NCI-H1417 treated with DMSO at 0.1 percent for 48 hours (cell line): ENCODE results near the gene STK39.
"Not testable (repeated sequence)": the region's sequence is repeated elsewhere in the genome, so short reads cannot be mapped to it uniquely, and the experiment has no call there.

Experiments used
- DNase-seq: peaks from one replicate; lab custom pipeline; 2025; lab: John Stamatoyannopoulos, UW

STK39 gene

GRCh38 chr2:168247341-168248261, at the start of gene STK39:
Gene STK39 (minus strand): TSS chr2:168247595. CDS start chr2:168247435, 160 bp downstream.
- DNase-seq, result no peak

GRCh38 chr2:168295051-168295450, 47.7 kb upstream of the STK39 start:
- DNase-seq, result no peak

DNA sequence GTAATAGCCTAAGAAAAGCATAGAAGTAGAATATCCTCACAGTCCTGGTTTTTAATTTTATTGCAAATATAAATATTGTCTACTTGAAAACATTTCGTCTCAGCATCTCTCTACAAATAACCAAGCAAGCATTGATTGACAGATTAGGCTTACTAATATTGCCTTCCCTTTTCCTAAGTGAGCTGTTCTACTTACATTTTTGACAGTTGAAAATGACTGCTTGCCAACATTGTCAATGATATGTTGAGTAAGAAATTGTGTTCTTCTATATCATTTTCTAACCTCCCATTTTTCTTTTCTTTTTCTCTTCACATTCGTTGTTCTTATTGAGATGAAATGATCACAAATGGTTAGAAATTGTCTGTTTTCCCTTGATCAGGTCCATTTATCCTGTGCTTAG, 47.0 kb upstream of the STK39 start:
- DNase-seq, result no peak

DNA sequence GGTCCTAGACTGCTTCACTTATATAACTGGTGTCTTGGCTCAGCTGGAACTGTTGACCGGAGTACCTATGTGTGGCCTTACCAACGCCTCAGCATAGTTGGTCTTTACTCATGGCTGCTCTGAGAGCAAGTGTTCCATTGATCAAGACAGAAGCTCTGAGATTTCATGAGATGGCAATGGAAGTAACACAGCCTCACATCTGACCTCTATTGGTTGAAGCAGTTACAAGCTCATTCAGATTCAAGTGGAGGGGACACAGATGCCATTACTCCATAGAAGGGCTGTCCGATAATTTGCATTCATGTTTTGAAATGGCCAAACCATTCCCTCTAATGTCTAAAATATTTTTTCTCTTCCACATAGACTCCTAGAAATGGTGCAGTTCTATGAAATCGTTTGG, 46.4 kb upstream of the STK39 start:
- no peak for DNase-seq

GRCh38 chr2:168290391-168290790, 43.0 kb upstream of the STK39 start:
- no peak for DNase-seq

- no peak for DNase-seq
Observed at GRCh38 chr2:168289880-168290279, 42.5 kb upstream of the STK39 start.

- no peak for DNase-seq
Observed at GRCh38 chr2:168286535-168286934, 39.1 kb upstream of the STK39 start.

DNA sequence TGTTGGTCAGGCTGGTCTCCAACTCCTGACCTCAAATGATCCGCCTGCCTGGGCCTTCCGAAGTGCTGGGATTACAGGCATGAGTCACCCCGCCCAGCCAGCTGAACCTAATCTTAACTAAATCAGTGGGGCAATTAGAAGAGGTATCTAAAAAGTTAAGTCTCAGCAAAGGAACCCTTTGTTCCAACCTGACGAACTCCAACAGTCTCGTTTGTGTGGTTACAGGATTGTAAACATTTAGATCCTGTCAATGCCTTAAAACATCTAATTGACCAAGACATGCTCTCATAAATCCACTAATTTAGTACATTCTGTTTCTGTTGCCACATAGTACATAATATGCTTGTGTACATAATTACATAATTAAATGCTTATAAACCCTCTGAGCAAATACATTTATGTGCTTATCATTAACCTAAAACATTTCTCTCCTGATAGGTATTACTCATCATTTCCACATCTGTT, 31.1 kb upstream of the STK39 start:
- DNase-seq, result no peak

DNA sequence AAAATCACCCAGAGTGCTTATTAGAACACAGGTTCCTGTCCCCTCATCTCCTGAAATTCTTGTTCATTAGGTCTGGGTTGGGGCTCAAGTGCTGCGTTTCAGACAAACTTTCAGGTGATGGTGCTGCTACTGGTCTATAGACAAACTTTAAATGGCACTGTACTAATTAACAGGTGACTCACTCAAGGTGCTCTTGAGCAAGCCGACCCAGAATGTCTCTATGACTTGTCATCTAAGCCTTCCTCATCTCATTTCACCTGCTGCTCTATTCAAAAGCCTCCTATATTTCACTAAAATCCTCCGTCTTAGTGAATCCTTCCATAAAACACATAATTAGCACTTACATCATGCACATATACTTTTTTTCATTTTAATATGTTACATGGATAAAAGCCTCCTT, 29.9 kb upstream of the STK39 start:
- no peak for DNase-seq

DNA sequence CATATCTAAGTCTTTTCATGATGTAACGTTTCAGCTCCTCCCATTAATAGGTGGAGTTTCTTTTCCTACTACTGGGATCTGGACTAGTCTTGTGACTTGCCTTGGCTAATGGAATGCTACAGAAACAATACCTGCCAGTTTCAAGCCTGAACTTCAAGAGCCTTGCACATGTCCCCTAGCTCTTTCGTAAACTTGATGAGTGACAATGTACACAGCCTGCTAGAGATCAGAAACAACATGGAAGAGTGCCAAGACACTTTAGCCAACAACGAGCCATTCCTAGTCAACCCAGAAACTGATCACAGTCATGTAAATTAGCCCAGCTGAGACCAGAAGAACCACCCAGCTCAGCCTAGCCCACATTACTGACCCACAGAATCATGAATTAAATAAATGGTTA, 24.8 kb upstream of the STK39 start:
- no peak for DNase-seq

DNA sequence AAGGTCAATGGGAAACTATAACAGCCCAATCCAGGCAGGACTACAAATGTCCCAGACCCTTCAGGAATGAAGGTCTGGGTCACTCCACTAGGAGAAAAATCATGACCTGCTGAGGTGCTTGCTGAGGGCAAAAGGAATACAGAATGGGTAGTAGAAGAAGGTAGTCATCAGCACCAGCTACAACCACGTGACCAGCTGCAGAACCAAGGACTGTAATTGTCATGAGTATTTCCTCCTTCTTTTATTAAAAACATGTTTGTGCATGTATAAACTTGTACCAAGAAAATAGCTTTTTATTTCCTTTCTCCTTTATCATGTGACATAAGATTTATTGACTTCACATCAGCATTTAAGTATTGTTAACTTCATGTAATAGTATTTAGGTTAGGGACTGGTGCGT, 15.5 kb upstream of the STK39 start:
- DNase-seq, result not testable (repeated sequence)

DNA sequence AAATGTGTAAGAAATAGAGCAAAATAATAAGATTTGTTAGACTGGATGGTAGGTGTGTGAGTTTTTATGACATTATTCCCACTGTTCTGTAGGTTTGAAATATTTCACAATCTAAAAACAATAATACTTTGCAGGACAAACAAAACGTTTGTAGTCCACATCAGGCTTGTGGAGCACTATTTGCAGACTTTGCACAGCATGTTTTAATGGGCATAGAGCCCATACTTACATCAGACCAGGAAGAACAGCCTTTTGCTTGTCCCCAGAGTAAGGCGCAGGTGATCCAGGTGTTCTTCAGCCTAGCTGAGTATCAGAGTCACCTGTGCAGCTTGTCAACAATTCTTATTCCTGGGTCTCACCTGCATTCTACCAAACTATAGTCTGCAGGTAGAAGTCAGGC, 9.1 kb upstream of the STK39 start:
- DNase-seq, result no peak

- no peak for DNase-seq
Observed at GRCh38 chr2:168255866-168256265, 8.5 kb upstream of the STK39 start.

DNA sequence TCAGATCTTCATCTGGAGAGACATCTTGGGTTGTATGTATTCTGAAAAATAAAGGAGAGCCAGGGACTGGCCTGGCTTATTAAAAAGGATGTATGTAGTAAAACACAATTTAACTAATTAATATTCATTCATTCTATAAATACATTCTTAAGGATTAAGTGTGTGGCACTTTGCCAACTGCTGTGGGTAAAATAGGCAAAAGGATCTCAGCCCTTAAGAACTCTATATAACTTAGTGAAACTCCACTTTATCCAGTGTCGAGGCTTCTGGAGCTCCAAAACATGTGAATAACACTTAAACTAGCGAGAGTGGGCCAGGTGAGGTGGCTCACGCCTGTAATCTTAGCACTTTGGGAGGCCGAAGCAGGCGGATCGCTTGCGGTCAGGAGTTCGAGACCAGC, 7.7 kb upstream of the STK39 start:
- DNase-seq, result no peak

DNA sequence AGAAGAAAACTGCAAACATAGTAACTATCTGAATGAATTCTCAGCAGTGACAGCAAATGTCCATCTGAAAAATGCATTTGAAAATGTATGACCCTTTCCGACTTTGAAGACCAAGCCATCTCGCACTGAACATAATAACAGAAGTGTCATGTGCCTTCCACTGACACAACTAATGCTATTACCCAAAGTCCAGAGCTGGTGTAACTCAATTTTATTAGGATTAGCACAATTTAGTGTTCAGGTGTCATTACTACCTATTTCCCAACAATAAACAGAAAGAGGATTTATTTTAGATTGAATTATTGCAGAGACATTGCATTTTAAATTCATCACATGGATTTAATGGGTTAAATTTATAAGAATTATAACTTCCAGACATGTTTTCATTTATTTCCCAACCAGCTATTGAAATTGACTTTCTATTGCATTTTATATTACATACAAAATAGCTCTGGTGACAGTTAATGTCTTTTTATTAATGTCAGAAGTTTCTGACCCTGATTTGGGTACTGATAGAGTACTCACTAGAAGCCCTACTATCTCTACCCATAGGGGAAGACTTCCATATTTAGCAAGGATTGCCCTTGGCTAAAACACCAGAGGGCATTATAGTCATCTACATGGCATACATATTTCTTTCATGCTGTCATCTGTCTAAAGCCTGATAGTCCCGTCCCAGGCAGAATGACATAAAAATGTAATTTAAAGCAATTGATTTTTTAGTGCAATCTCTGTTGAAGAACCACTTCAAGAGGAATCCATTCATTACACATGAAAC, 7.0 kb upstream of the STK39 start:
- DNase-seq, result no peak

GRCh38 chr2:168253379-168253778, 6.0 kb upstream of the STK39 start:
- no peak for DNase-seq

DNA sequence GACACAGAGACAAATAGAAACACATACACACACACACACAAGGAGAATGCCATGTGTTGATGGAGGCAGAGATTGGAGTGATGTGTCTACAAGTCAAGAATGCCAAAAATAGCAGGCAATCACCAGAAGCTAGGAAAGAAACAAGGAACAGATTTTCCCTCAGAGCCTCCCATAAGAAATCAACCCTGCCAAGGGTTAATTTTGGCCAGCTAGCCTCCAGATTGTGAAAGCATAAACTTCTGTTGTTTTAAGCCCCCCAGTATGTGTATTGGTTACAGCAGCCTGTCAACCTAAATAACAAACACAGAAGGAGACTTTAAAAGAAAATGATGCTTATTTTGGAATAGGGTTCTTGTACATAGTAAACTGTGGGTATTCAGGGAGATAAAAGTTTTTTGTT, 5.6 kb upstream of the STK39 start:
- DNase-seq, result no peak

- no peak for DNase-seq
Observed at GRCh38 chr2:168246483-168247340, 683 bp downstream of the STK39 start.

GRCh38 chr2:168246072-168246482, 1.3 kb downstream of the STK39 start:
- DNase-seq, result no peak

GRCh38 chr2:168245074-168245825, 2.1 kb downstream of the STK39 start:
- no peak for DNase-seq

GRCh38 chr2:168244318-168244717, 3.1 kb downstream of the STK39 start:
- no peak for DNase-seq
